Mucosa of descending colon (tissue), 3 donors: ENCODE measurements around the gene CAB39. TPM values are rescaled to one million over a fixed set of nuclear protein-coding genes. Genes with fewer than 3 reads are reported as not detected.
A peak's percentile ranks its signal among the peaks of the same experiment; 100 is the strongest.

Experiments used
- ATAC-seq: fragments of 200-7000 bp; cut with Tn5 transposase; one replicate; pipeline ENCODE4 v1.9.1; 2020; ENCODE audit warnings: mild to moderate bottlenecking, moderate library complexity
- DNase-seq, 3 donors: peaks; one replicate each; pipeline ENCODE4 v3.0.0-alpha.2; 2020
- H3K36me3 ChIP-seq: fragments of 200-600 bp; one replicate; pipeline ENCODE4 v1.8.0; 2021; ENCODE audit warnings: low read depth, mild to moderate bottlenecking
- H3K4me1 ChIP-seq: fragments of 200-600 bp; one replicate; pipeline ENCODE4 v1.8.0; 2021; ENCODE audit warnings: low read depth, mild to moderate bottlenecking
- H3K4me3 ChIP-seq: fragments of 200-600 bp; one replicate; pipeline ENCODE4 v1.8.0; 2021; ENCODE audit warnings: mild to moderate bottlenecking
- H3K9me3 ChIP-seq: fragments of 200-600 bp; one replicate; pipeline ENCODE4 v1.8.0; 2021; ENCODE audit warnings: mild to moderate bottlenecking
- CTCF ChIP-seq: fragments of 200-600 bp; IDR thresholded peaks from one replicate; pipeline ENCODE4 v1.8.0; 2022; ENCODE audit warnings: antibody characterized with exemption, mild to moderate bottlenecking
- intact Hi-C, 2 donors: fragments of 100-400 bp; cut with DNase I in 1 of 2; cut with micrococcal nuclease in 1 of 2; formaldehyde crosslinking; loops; one replicate each; pipeline versions ENCODE4 v1.11.0 to v1.11.1; 2022; cut with DNase I, micrococcal nuclease
- total RNA-seq, 3 donors: library from RNA; stranded (reverse); fragmentation: NEBNext Ultra II Directional in 2 of 3; extraction: Animal tissue kit (Norgen Biotek cat#: 25700) in 2 of 3; gene quantifications; one replicate each; pipeline versions ENCODE4 v1.2.1 to v1.2.4, GENCODE V29; 2021 to 2023
- donor health status: DM: no; HTN: no; CAD: no; lungs with moderate emphysema.
- donor health status: DM: no; HTN: no; CAD: no.
- donor health status: DM: no; HTN: yes; CAD: no.

Gene CAB39
- total RNA-seq, 3 donors from 2014 or later: 112 to 155 (median 115) TPM

- H3K4me3 ChIP-seq: no peak overlapping the region
- ATAC-seq (no peak), DNase-seq (peak in 1 of 3 donors; percentile 21)
- no peaks in the 10 kb centered on the region for H3K9me3 ChIP-seq
- intact Hi-C loops: loop anchor here in 1 of 2 donors (10.0 kb wide), 1 partner anchor 81 kb away; the partner anchor contains the start of gene CAB39
- TF ChIP-seq CTCF: no peak
- H3K36me3 ChIP-seq: no peaks in the 10 kb centered on the region
- H3K4me1 ChIP-seq: peaks cover 30% of the 10 kb centered on the region
These were observed 83.2 kb downstream of the CAB39 start for GRCh38 chr2:230795856-230796255.

- Histone ChIP-seq H3K4me1 (peaks cover 30% of the 10 kb centered on the region), H3K4me3 (no peak overlapping the region), H3K36me3 (no peaks in the 10 kb centered on the region), H3K9me3 (no peaks in the 10 kb centered on the region)
- no peak for DNase-seq
- intact Hi-C loops: loop anchor here in 1 of 2 donors (10.0 kb wide), 1 partner anchor 82 kb away; the partner anchor contains the start of gene CAB39
- TF ChIP-seq CTCF: no peak
- ATAC-seq: peak; percentile 63
These were observed 83.7 kb downstream of the CAB39 start for GRCh38 chr2:230796280-230796862.

- DNase-seq (no peak), ATAC-seq (peak; percentile 16)
- no peaks in the 10 kb centered on the region for H3K36me3 ChIP-seq
- intact Hi-C loops: loop anchor here in 1 of 2 donors (10.0 kb wide), 1 partner anchor 83 kb away; the partner anchor contains the start of gene CAB39
- peaks cover 30% of the 10 kb centered on the region for H3K4me1 ChIP-seq
- H3K4me3 ChIP-seq: no peak overlapping the region
- H3K9me3 ChIP-seq: no peaks in the 10 kb centered on the region
- no peak for TF ChIP-seq CTCF
These were observed 85.2 kb downstream of the CAB39 start for GRCh38 chr2:230797515-230798495.

- H3K4me3 ChIP-seq: no peak overlapping the region
- DNase-seq: peak in 1 of 3 donors; percentile 65
- intact Hi-C loops: loop anchor here in 1 of 2 donors (10.0 kb wide), 1 partner anchor 84 kb away; the partner anchor contains the start of gene CAB39
These were observed 86.2 kb downstream of the CAB39 start for GRCh38 chr2:230798769-230799399.

More at GRCh38 chr2:230798769-230799399, 86.2 kb downstream of the CAB39 start:
- ATAC-seq: peak; percentile 49
- Histone ChIP-seq H3K4me1 (peaks cover 30% of the 10 kb centered on the region), H3K36me3 (no peaks in the 10 kb centered on the region), H3K9me3 (no peaks in the 10 kb centered on the region)
- peak; percentile 37 for TF ChIP-seq CTCF
